Muscle layer of duodenum (tissue), 2 donors: ENCODE data around the gene CD164L2.

Experiments used
- H3K27ac ChIP-seq: one replicate; pipeline ENCODE4 v1.7.0; 2013; ENCODE audit warnings: mild to moderate bottlenecking, low read length
- H3K27me3 ChIP-seq: one replicate; pipeline ENCODE4 v1.7.0; 2013; ENCODE audit warnings: low read depth, mild to moderate bottlenecking, control low read depth, low read length
- H3K36me3 ChIP-seq, 2 donors: one replicate each; pipeline ENCODE4 v1.7.0; 2013; ENCODE audit warnings: low read length in 2 of 2, control low read depth in 1 of 2, mild to moderate bottlenecking in 1 of 2; ENCODE audit not compliant: insufficient read depth in 2 of 2, control insufficient read depth in 1 of 2
- H3K4me1 ChIP-seq, 2 donors: one replicate each; pipeline ENCODE4 v1.7.0; 2013; ENCODE audit warnings: low read length in 2 of 2, mild to moderate bottlenecking in 2 of 2, control low read depth in 1 of 2, moderate library complexity in 1 of 2; ENCODE audit not compliant: insufficient read depth in 2 of 2, control insufficient read depth in 1 of 2
- H3K4me3 ChIP-seq, 2 donors: one replicate each; pipeline ENCODE4 v1.7.0; 2013; ENCODE audit warnings: low read length in 2 of 2, low read depth in 1 of 2, mild to moderate bottlenecking in 1 of 2
- H3K9me3 ChIP-seq, 2 donors: one replicate each; pipeline ENCODE4 v1.7.0; 2013; ENCODE audit warnings: low read length in 2 of 2, control low read depth in 1 of 2, mild to moderate bottlenecking in 1 of 2; ENCODE audit not compliant: control insufficient read depth in 1 of 2
- donor health status: healthy.

The CD164L2 gene

DNA sequence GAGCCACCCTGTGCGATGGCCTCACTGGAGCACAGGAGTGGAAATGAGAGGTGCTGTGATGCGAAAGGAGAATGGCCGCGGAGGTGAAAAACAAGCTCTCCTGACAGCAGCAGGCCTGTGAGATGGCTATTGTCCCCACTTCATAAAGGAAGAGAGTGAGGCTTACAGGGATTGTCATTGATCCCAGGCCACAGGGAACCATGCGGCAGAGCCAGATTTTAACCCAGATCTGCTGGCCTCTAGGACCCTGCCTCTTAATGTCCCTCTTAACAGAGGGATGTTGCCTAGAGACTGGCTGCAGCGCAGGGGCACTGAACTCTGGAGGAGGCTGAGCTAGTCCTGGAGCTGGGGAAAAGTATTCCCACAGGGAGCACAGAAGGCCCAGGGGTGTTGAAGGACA is 44.4 kb downstream of the CD164L2 start:
- H3K27ac ChIP-seq, result no peak overlapping the region
- peaks cover 13 to 39% of the 10 kb centered on the region in 2 donors for H3K36me3 ChIP-seq
- H3K4me1 ChIP-seq, result no peaks in the 10 kb centered on the region
- no peaks in the 10 kb centered on the region for H3K27me3 ChIP-seq
- no peaks in the 10 kb centered on the region for H3K9me3 ChIP-seq
- H3K4me3 ChIP-seq, result no peak overlapping the region

DNA sequence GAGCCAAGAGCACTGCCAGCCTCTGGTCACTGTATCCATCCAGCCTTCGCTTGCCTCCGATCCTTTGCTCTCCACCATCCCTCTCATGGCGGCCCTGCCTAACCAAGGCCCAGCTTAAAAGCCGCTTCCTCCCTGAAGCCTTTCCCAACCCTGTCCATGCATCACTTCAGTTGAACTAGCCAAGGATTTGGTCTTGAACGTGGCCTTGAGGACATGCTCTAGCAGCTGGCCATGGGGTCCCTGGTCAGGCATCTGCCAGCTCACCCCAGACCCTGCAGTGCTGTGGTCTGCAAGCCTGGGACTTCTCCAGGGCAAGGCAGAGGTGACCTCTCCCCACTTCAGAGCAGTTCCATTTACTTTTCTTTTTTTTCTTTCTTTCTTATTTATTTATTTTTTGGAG is 46.4 kb downstream of the CD164L2 start:
- no peaks in the 10 kb centered on the region for H3K9me3 ChIP-seq
- H3K36me3 ChIP-seq, result peaks cover 13 to 58% of the 10 kb centered on the region in 2 donors
- H3K27ac ChIP-seq, result no peak overlapping the region
- H3K27me3 ChIP-seq, result no peaks in the 10 kb centered on the region
- peaks cover 0 to 3% of the 10 kb centered on the region in 2 donors for H3K4me1 ChIP-seq
- H3K4me3 ChIP-seq, result no peak overlapping the region

DNA sequence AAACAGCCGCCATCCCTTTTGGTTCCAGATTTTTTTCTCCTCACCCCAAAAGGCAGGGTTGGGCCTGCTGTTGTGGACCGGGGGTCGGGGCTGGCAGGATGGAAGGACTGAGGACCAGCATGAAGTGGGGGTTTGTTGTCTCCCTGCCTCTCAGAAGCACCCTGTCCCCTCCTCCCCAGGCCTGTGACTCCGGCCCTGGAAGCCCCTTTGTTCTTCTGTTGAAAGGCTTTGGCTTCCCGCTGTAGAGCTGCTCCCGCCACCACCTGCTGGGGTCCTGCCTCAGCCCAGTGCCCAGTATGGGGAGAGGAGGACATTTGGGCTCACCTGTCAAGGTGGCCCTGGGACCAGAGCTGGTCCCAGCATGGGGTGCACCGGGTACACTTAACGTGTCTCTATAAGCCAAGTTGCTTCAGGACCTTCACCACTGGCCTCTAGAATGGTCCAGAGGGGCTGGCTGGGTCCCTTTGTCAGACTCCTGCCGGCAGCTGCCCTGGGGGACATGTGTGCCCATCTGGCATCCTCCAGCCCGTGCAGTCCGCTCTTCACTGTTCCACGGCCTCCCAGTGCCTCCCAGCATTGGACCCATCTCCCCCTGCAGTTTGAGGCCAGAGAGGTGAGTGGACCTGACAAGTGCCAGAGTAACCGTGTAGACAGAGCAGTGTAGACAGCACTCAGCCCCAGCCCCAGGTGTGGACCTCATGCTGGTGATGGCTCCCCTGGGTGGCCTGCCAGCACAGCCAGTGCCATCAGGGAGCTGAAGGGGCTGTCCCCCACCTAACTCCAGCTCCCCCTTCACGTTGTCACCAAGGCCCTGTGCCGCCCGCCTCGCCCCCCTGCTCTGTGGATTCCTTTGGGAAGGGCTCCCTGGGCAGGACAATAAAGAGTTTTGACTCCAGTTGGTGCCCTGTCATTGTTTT is 47.4 kb downstream of the CD164L2 start:
- no peaks in the 10 kb centered on the region for H3K9me3 ChIP-seq
- no peaks in the 10 kb centered on the region for H3K27me3 ChIP-seq
- H3K4me1 ChIP-seq, result peaks cover 0 to 3% of the 10 kb centered on the region in 2 donors
- no peak overlapping the region for H3K4me3 ChIP-seq
- H3K36me3 ChIP-seq, result peaks cover 21 to 68% of the 10 kb centered on the region in 2 donors
- no peak overlapping the region for H3K27ac ChIP-seq

DNA sequence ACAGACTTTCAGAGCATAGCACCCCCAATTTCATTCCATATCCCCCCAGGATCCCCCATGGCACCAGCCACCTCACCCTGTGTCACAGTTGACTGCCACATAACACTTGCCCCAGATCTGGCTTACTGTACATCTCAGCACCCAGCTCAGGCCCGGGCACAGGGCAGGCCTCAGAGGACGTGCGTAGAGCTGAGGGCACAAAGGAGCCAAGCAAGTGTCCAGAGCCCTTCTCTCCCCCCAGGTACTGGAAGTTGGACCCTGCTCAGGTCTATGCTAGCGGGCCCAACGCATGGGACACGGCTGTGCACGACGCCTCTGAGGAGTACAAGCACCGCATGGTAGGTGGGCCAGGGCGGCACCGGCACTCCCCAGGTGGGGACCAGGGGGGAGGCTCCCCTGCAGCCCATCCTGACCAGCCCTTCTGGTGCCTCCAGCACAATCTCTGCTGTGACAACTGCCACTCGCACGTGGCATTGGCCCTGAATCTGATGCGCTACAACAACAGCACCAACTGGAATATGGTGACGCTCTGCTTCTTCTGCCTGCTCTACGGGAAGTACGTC is 49.3 kb downstream of the CD164L2 start:
- peaks cover 25 to 72% of the 10 kb centered on the region in 2 donors for H3K36me3 ChIP-seq
- peaks cover 0 to 3% of the 10 kb centered on the region in 2 donors for H3K4me1 ChIP-seq
- H3K27me3 ChIP-seq, result no peaks in the 10 kb centered on the region
- H3K4me3 ChIP-seq, result no peak overlapping the region
- no peaks in the 10 kb centered on the region for H3K9me3 ChIP-seq
- H3K27ac ChIP-seq, result no peak overlapping the region

DNA sequence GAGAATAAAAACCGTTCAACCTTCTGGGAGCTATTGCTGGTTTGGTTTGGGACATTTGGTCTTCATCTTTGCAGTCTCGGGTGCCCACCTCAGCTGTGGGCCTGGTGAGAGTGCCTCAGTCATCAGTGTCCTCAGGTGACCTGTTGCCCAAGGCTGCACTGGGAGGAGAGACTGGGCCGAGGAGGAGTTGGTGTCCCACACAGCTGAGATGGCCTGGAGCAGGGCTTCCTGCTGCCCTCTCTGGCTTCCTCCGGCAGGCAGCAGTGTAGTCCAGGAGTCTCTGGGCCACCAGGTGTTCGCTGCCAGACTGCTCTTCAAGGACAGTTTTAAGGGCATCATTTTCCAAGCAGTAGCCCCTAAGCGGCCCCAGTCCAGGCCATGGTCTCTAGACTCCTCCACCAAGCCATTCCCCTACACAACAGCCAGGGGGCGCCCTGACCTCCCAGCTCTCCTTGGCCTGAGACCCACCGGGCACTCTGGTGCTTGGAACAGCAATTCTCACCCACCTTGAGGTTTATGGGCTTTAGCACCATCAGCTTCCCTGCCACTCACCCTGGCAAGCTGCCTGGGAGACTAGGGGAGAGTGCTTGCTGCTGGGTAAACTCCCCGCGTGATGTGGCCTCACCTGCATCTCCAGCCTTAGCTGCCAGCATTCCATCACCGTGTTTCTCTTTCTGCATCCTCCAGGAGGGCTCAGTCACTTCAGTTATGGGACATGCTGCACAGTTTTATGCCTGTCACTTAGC is 50.4 kb downstream of the CD164L2 start:
- Histone ChIP-seq H3K4me1 (peaks cover 0 to 13% of the 10 kb centered on the region in 2 donors), H3K36me3 (peaks cover 25 to 80% of the 10 kb centered on the region in 2 donors), H3K27me3 (no peaks in the 10 kb centered on the region), H3K4me3 (no peak overlapping the region), H3K27ac (no peak overlapping the region), H3K9me3 (no peaks in the 10 kb centered on the region)

DNA sequence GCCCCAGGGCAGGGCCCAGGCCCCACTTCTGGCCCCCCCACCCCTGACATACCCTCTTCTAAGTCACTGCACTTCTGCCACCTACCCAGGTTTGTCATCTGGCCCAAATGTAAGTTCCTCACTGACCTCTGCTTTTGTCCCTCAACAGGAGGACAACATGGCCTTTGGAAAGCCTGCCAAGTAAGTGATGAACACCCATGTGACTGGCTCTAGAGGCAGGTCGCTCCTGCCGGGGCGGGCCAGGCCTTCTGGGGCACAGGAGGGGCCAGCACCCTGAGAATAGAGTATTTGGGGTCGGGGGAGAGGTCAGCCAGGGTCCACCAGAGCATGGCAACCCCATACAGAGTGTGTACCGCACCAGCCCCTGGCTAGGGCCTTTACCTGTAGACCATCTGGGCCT is 51.2 kb downstream of the CD164L2 start:
- Histone ChIP-seq H3K27me3 (no peaks in the 10 kb centered on the region), H3K4me3 (no peak overlapping the region), H3K36me3 (peaks cover 27 to 78% of the 10 kb centered on the region in 2 donors), H3K4me1 (peaks cover 0 to 15% of the 10 kb centered on the region in 2 donors), H3K27ac (no peak overlapping the region), H3K9me3 (no peaks in the 10 kb centered on the region)

DNA sequence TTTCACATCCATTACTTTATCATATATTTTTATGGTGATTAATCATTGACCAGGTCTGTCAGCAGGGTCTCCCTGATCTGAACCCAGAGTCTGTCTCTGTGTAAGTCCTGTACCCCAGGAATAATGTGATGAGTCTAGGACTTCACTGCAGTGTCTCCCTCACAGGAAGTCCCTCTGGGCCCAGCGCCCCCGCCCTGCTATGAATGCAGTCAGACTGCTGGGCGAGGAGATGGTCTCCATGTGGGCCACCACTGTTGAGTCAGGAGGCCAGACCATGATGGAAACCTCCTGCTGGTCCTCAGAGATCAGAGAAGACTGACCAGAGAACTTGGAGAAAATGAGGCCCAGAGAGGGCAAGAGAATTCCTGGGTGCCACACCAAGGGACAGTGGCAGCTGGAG is 51.7 kb downstream of the CD164L2 start:
- Histone ChIP-seq H3K9me3 (no peaks in the 10 kb centered on the region), H3K27ac (no peak overlapping the region), H3K36me3 (peaks cover 31 to 73% of the 10 kb centered on the region in 2 donors)

DNA sequence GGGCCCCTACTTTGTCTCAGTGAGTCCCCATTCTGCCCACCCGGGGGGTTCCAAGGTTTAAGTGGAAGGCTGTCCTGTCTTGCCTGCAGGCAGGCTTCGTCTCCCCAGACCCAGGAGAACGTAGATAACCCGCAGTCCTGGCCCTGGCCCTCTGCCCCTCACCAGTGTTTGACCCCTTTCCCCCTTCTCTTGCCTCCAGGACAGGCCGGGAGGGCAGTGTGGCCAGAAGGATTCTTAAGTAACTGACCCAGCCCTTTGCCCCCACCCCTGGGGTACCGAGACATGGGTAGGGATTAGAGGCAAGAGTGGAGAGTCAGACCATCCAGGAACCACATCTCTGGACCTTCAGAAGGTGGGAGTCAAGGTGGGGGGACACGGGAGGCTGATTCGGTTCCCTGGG is 52.3 kb downstream of the CD164L2 start:
- no peak overlapping the region for H3K27ac ChIP-seq
- H3K36me3 ChIP-seq, result peaks cover 31 to 70% of the 10 kb centered on the region in 2 donors
- H3K27me3 ChIP-seq, result no peaks in the 10 kb centered on the region
- H3K4me3 ChIP-seq, result no peak overlapping the region
- peaks cover 0 to 25% of the 10 kb centered on the region in 2 donors for H3K4me1 ChIP-seq
- H3K9me3 ChIP-seq, result no peaks in the 10 kb centered on the region

More for the DNA sequence above, 51.7 kb downstream of the CD164L2 start:
- Histone ChIP-seq H3K27me3 (no peaks in the 10 kb centered on the region), H3K4me3 (no peak overlapping the region), H3K4me1 (peaks cover 0 to 20% of the 10 kb centered on the region in 2 donors)
